CD4-positive, alpha-beta T cell treated with Interleukin-1 beta for 1 hour (primary cell): ENCODE measurements around the gene RECQL5.
A peak's percentile ranks its signal among the peaks of the same experiment; 100 is the strongest.
"Not testable (repeated sequence)": the region's sequence is repeated elsewhere in the genome, so short reads cannot be mapped to it uniquely, and the experiment has no call there.

Source experiments
- DNase-seq, 2 donors: peaks; one replicate each; pipeline ENCODE4 v3.0.0-alpha.2; 2020 to 2022

RECQL5 gene

GRCh38 chr17:75646638-75646992 lies 20.3 kb downstream of the RECQL5 start:
- DNase-seq: no peak

GRCh38 chr17:75645889-75646637 lies 20.9 kb downstream of the RECQL5 start:
- peak; percentile 19 to 43 for DNase-seq

- DNase-seq: no peak
These were observed 21.5 kb downstream of the RECQL5 start for GRCh38 chr17:75645501-75645888.

GRCh38 chr17:75643643-75644017 lies 23.3 kb downstream of the RECQL5 start:
- no peak for DNase-seq

- no peak for DNase-seq
These were observed 23.9 kb downstream of the RECQL5 start for GRCh38 chr17:75642784-75643642.

- no peak for DNase-seq
These were observed 24.7 kb downstream of the RECQL5 start for GRCh38 chr17:75642182-75642783.

- no peak for DNase-seq
These were observed 25.6 kb downstream of the RECQL5 start for GRCh38 chr17:75641343-75641742.

GRCh38 chr17:75640556-75641119 lies 26.3 kb downstream of the RECQL5 start:
- no peak for DNase-seq

GRCh38 chr17:75639771-75640555 lies 27.0 kb downstream of the RECQL5 start:
- no peak for DNase-seq

- DNase-seq: no peak
These were observed 27.6 kb downstream of the RECQL5 start for GRCh38 chr17:75639327-75639726.

- no peak for DNase-seq
These were observed 28.1 kb downstream of the RECQL5 start for GRCh38 chr17:75638893-75639292.

- not testable (repeated sequence) for DNase-seq
These were observed 28.9 kb downstream of the RECQL5 start for GRCh38 chr17:75638039-75638438.

- no peak for DNase-seq
These were observed 29.4 kb downstream of the RECQL5 start for GRCh38 chr17:75637551-75637950.

GRCh38 chr17:75637143-75637538 lies 29.8 kb downstream of the RECQL5 start:
- DNase-seq: no peak

GRCh38 chr17:75636381-75637142 lies 30.4 kb downstream of the RECQL5 start:
- DNase-seq: no peak

GRCh38 chr17:75635610-75636202 lies 31.2 kb downstream of the RECQL5 start:
- DNase-seq: no peak

- DNase-seq: no peak
These were observed 32.0 kb downstream of the RECQL5 start for GRCh38 chr17:75634754-75635609.

GRCh38 chr17:75634376-75634740 lies 32.6 kb downstream of the RECQL5 start:
- no peak for DNase-seq

GRCh38 chr17:75633486-75634375 lies 33.2 kb downstream of the RECQL5 start:
- DNase-seq: peak; percentile 49 to 54
